ENCODE data around the gene THG1L. TPM values are rescaled to one million over a fixed set of nuclear protein-coding genes. Genes with fewer than 3 reads are reported as not detected.

The THG1L gene
- total RNA-seq, 1 donor from 2014 or later = 6.6 TPM

- H3K4me1 ChIP-seq = peaks cover 20% of the 10 kb centered on the region
- no peaks in the 10 kb centered on the region for H3K9me3 ChIP-seq (replicated peaks)
- intact Hi-C loops (cut with micrococcal nuclease) = no loop called here
- no peaks in the 10 kb centered on the region for H3K27me3 ChIP-seq (ENCODE audit: low read depth)
- no peak overlapping the region for H3K4me3 ChIP-seq
- DNase-seq = no peak
- H3K36me3 ChIP-seq = peaks cover 29% of the 10 kb centered on the region
- TF ChIP-seq CTCF (IDR thresholded peaks at IDR 0.05; ENCODE audit: borderline replicate concordance) = peak; percentile 38
- no peak overlapping the region for H3K27ac ChIP-seq (replicated peaks)
Measured at GRCh38 chr5:157740229-157740610, 9.0 kb downstream of the THG1L start.

GRCh38 chr5:157741131-157741530 is 9.9 kb downstream of the THG1L start:
- Histone ChIP-seq H3K27ac (replicated peaks) (no peak overlapping the region), H3K9me3 (replicated peaks) (no peaks in the 10 kb centered on the region), H3K27me3 (ENCODE audit: low read depth) (no peaks in the 10 kb centered on the region), H3K4me3 (no peak overlapping the region), H3K4me1 (peaks cover 22% of the 10 kb centered on the region), H3K36me3 (peaks cover 23% of the 10 kb centered on the region)
- no peak for TF ChIP-seq CTCF (IDR thresholded peaks at IDR 0.05; ENCODE audit: borderline replicate concordance)
- intact Hi-C loops (cut with micrococcal nuclease) = no loop called here
- DNase-seq = no peak

- Histone ChIP-seq H3K4me3 (peak within 1 kb of the TSS; percentile 90), H3K36me3 (peaks cover 9% of the 10 kb centered on the region), H3K27me3 (ENCODE audit: low read depth) (no peaks in the 10 kb centered on the region), H3K27ac (replicated peaks) (no peak within 1 kb of the TSS), H3K9me3 (replicated peaks) (no peaks in the 10 kb centered on the region), H3K4me1 (peaks cover 22% of the 10 kb centered on the region)
- peak; percentile 87 for DNase-seq
- intact Hi-C loops (cut with micrococcal nuclease) = no loop called here
- TF ChIP-seq CTCF (IDR thresholded peaks at IDR 0.05; ENCODE audit: borderline replicate concordance) = peak; percentile 100
Measured at GRCh38 chr5:157743163-157744050, 12.2 kb downstream of the THG1L start, which contains the start of gene LSM11. TSS of gene LSM11 (plus strand) at chr5:157743712. CDS start at chr5:157743751, 39 bp downstream.

GRCh38 chr5:157744051-157745011 is 13.1 kb downstream of the THG1L start:
- H3K4me3 ChIP-seq = peak overlapping the region; percentile 90
- H3K27me3 ChIP-seq (ENCODE audit: low read depth) = no peaks in the 10 kb centered on the region
- no peak overlapping the region for H3K27ac ChIP-seq (replicated peaks)
- no peak for TF ChIP-seq CTCF (IDR thresholded peaks at IDR 0.05; ENCODE audit: borderline replicate concordance)
- no peaks in the 10 kb centered on the region for H3K9me3 ChIP-seq (replicated peaks)
- peak; percentile 23 for DNase-seq
- H3K36me3 ChIP-seq = peaks cover 5% of the 10 kb centered on the region
- intact Hi-C loops (cut with micrococcal nuclease) = no loop called here
- peaks cover 22% of the 10 kb centered on the region for H3K4me1 ChIP-seq

- no peak for DNase-seq
- Histone ChIP-seq H3K4me3 (peak overlapping the region; percentile 90), H3K4me1 (peaks cover 22% of the 10 kb centered on the region), H3K9me3 (replicated peaks) (no peaks in the 10 kb centered on the region), H3K27me3 (ENCODE audit: low read depth) (no peaks in the 10 kb centered on the region), H3K27ac (replicated peaks) (no peak overlapping the region), H3K36me3 (no peaks in the 10 kb centered on the region)
- no peak for TF ChIP-seq CTCF (IDR thresholded peaks at IDR 0.05; ENCODE audit: borderline replicate concordance)
- intact Hi-C loops (cut with micrococcal nuclease) = no loop called here
Measured at GRCh38 chr5:157745041-157745456, 13.8 kb downstream of the THG1L start.
